ENCODE measurements around the gene PCDHGC4.
A peak's percentile ranks its signal among the peaks of the same experiment; 100 is the strongest.

The PCDHGC4 gene

GRCh38 chr5:141483902-141484301 is 928 bp upstream of the PCDHGC4 start:
- H3K4me3 ChIP-seq (ENCODE audit: low read depth, low read length): no peak overlapping the region
- no peak for DNase-seq (ENCODE audit: low read depth)
- no peak for TF ChIP-seq CTCF (IDR thresholded peaks at IDR 0.05; ENCODE audit: low read depth, low read length, missing control alignments)

- no peak overlapping the region for H3K4me3 ChIP-seq (ENCODE audit: low read depth, low read length)
- DNase-seq (ENCODE audit: low read depth): no peak
These were observed 555 bp upstream of the PCDHGC4 start for GRCh38 chr5:141484310-141484640.

GRCh38 chr5:141485321-141486055 is 658 bp downstream of the PCDHGC4 start:
- peak overlapping the region; percentile 6; the same call in 1 of the 2 replicates for H3K4me3 ChIP-seq (ENCODE audit: low read depth, low read length)
- TF ChIP-seq CTCF (IDR thresholded peaks at IDR 0.05; ENCODE audit: low read depth, low read length, missing control alignments): no peak
- DNase-seq (ENCODE audit: low read depth): no peak

More at GRCh38 chr5:141484310-141484640, 555 bp upstream of the PCDHGC4 start:
- no peak for TF ChIP-seq CTCF (IDR thresholded peaks at IDR 0.05; ENCODE audit: low read depth, low read length, missing control alignments)

- DNase-seq (ENCODE audit: low read depth): no peak
- TF ChIP-seq CTCF (IDR thresholded peaks at IDR 0.05; ENCODE audit: low read depth, low read length, missing control alignments): no peak
- no peak overlapping the region for H3K4me3 ChIP-seq (ENCODE audit: low read depth, low read length)
These were observed 1.3 kb downstream of the PCDHGC4 start for GRCh38 chr5:141486091-141486490.

GRCh38 chr5:141487131-141487530 is 2.3 kb downstream of the PCDHGC4 start:
- no peak overlapping the region for H3K4me3 ChIP-seq (ENCODE audit: low read depth, low read length)
- no peak for DNase-seq (ENCODE audit: low read depth)
- TF ChIP-seq CTCF (IDR thresholded peaks at IDR 0.05; ENCODE audit: low read depth, low read length, missing control alignments): no peak

- H3K4me3 ChIP-seq (ENCODE audit: low read depth, low read length): no peak within 1 kb of the TSS
- no peak for TF ChIP-seq CTCF (IDR thresholded peaks at IDR 0.05; ENCODE audit: low read depth, low read length, missing control alignments)
- no peak for DNase-seq (ENCODE audit: low read depth)
These were observed 4.0 kb downstream of the PCDHGC4 start, which contains the start of gene PCDHGC5 for GRCh38 chr5:141488591-141489561. Gene PCDHGC5 (plus strand): TSS chr5:141489081. CDS start chr5:141489241, 160 bp downstream.

Data from GM12864 (cell line).